ENCODE results near the gene POLR1E.

Gene POLR1E

GRCh38 chr9:37541465-37541864 is 55.7 kb downstream of the POLR1E start:
- no peak for DNase-seq

- DNase-seq: no peak
These were observed 56.7 kb downstream of the POLR1E start for GRCh38 chr9:37542488-37542887.

GRCh38 chr9:37542895-37543294 is 57.1 kb downstream of the POLR1E start:
- no peak for DNase-seq

GRCh38 chr9:37543468-37543867 is 57.7 kb downstream of the POLR1E start:
- no peak for DNase-seq

- DNase-seq: no peak
These were observed 61.7 kb downstream of the POLR1E start for GRCh38 chr9:37547328-37547878.

- DNase-seq: no peak
These were observed 63.8 kb downstream of the POLR1E start for GRCh38 chr9:37549527-37549926.

GRCh38 chr9:37550781-37551180 is 65.0 kb downstream of the POLR1E start:
- no peak for DNase-seq

GRCh38 chr9:37551468-37551867 is 65.7 kb downstream of the POLR1E start:
- DNase-seq: no peak

GRCh38 chr9:37551888-37552287 is 66.1 kb downstream of the POLR1E start:
- DNase-seq: no peak
